GM10266 (cell line): ENCODE results near the gene RNF186.
"Not testable (repeated sequence)": the region's sequence is repeated elsewhere in the genome, so short reads cannot be mapped to it uniquely, and the experiment has no call there.

Experiments used
- DNase-seq: peaks from one replicate; pipeline ENCODE4 v3.0.0; 2012; ENCODE audit errors: extremely low spot score
- CTCF ChIP-seq: IDR thresholded peaks from 2 replicates; pipeline ENCODE4 v1.5.1; 2012; ENCODE audit warnings: mild to moderate bottlenecking, low read depth; ENCODE audit not compliant: control insufficient read depth, insufficient read depth; ENCODE audit errors: missing control alignments

Gene RNF186

DNA sequence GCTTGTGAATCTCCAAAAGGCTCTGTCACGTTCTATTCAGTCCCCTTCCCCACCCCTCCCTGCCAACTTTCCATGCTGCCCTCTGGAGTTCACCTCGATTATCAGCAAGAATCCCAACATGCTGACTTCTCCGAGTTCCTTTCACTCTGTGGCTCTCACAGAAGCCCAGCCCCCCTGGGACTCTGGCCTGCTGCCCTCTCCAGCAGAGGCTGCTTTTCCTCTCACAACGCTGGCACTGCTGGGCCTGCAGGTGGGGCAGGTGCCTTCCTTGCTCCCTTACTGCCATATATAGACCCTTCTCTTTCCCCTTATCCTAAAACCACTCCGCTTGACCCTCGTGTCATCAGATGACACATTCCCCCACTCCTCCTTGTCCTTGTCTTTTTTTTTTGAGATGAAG lies 10.2 kb upstream of the RNF186 start:
- DNase-seq, result no peak
- TF ChIP-seq CTCF, result no peak

- no peak for TF ChIP-seq CTCF
- no peak for DNase-seq
These were observed 9.5 kb upstream of the RNF186 start for GRCh38 chr1:19824541-19824940.

DNA sequence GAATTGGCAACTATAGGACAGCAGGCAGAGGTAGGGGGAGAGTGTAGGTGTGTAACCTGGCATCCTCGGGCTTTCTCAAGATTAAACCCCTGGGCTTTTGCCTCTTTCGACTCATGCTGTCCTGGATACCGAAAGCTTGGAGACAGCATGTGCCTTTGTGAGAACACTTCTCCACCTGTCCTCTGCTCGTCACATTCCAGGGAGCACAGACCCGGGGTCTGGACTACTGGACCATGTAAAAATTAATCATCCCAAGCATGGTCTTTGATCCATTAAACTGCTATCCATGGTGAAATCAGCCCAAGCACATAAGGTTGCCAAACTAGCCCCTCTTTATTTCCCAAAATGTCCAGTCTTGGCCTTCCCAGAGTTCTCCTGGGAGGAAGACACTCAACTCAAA lies 9.0 kb upstream of the RNF186 start:
- no peak for TF ChIP-seq CTCF
- no peak for DNase-seq

DNA sequence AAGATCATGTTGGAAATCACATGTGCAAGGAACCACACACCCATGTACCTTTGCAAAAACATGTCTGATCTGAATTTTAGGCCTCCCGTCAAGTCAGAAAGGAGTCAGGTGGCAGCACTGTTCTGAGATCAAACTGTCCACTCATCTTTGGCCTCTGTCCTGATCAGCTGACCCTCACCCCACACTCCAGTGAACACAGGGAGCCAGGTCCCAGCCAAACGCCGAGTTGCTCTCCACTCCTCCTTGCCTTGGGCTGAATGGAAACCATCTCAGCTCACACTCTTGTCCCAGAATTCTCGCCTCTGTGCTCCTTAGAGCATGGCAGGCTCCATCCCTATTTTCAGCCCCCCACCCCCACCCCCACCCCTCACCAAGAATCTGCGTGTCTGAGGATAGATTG lies 4.6 kb upstream of the RNF186 start:
- DNase-seq, result peak; percentile 2

GRCh38 chr1:19818324-19818723 lies 3.2 kb upstream of the RNF186 start:
- TF ChIP-seq CTCF, result no peak
- DNase-seq, result peak; percentile 4

More for the DNA sequence above, 4.6 kb upstream of the RNF186 start:
- TF ChIP-seq CTCF, result no peak

GRCh38 chr1:19817160-19817559 lies 2.1 kb upstream of the RNF186 start:
- DNase-seq, result peak; percentile 2
- no peak for TF ChIP-seq CTCF

GRCh38 chr1:19816737-19817086 lies 1.6 kb upstream of the RNF186 start:
- DNase-seq, result not testable (repeated sequence)
